Articular chondrocyte of knee joint (primary cell): ENCODE data around the gene EGFL7. TPM values are rescaled to one million over a fixed set of nuclear protein-coding genes. Genes with fewer than 3 reads are reported as not detected.

Experiments
- small RNA-seq: library from RNA; depleted of rRNA; stranded (forward); fragments of <200 nt; gene quantifications from one replicate; pipeline ENCODE3, GENCODE V24; 2012
- total RNA-seq: library from RNA; depleted of rRNA; stranded (reverse); fragments of >200 nt; gene quantifications from 2 replicates; pipeline ENCODE4 v1.2.3, GENCODE V29; 2012

EGFL7 gene
- 7.1 and 9.2 TPM in 2 replicates for total RNA-seq

GRCh38 chr9:136662656-136663581 lies at the start of gene EGFL7:
TSS of gene EGFL7 (plus strand) at chr9:136662916. CDS start at chr9:136668283, 5,367 bp downstream.

GRCh38 chr9:136686794-136687711 lies 24.3 kb downstream of the EGFL7 start, which contains the start of gene AGPAT2:
TSS of gene AGPAT2 (minus strand) at chr9:136687457. CDS start at chr9:136687357, 100 bp downstream.

GRCh38 chr9:136711751-136712689 lies 49.3 kb downstream of the EGFL7 start, which contains the start of gene DIPK1B:
TSS of gene DIPK1B (plus strand) at chr9:136712572. CDS start at chr9:136712666, 94 bp downstream.

Small RNA genes lying within 50 kb of the gene (small RNA-seq; reads per million reads assigned to genes)
- 10,491 reads per million, percentile 100 among the genes with 10 or more reads in this experiment for gene MIR126

Other genes with a start within 250 kb of the EGFL7 start
- gene INPP5E, start 223.1 kb upstream of the EGFL7 start, total RNA-seq, result 7.0 and 8.0 TPM in 2 replicates
- 36.2 and 37.5 TPM in 2 replicates for gene SEC16A, start 179.9 kb upstream of the EGFL7 start, total RNA-seq
- 11.3 and 11.6 TPM in 2 replicates for gene NOTCH1, start 116.9 kb upstream of the EGFL7 start, total RNA-seq
- gene AGPAT2, start 24.5 kb downstream of the EGFL7 start, total RNA-seq, result 28.5 and 34.9 TPM in 2 replicates
- 0.13 and 0.65 TPM in 2 replicates for gene DIPK1B, start 49.7 kb downstream of the EGFL7 start, total RNA-seq
- not detected in 2 replicates for gene LCN10, start 80.0 kb downstream of the EGFL7 start, total RNA-seq
- not detected in 2 replicates for gene LCN6, start 85.6 kb downstream of the EGFL7 start, total RNA-seq
- gene LCN8, start 95.3 kb downstream of the EGFL7 start, total RNA-seq, result not detected in 2 replicates
- gene LCN15, start 101.6 kb downstream of the EGFL7 start, total RNA-seq, result not detected in 2 replicates
- gene TMEM141, start 128.4 kb downstream of the EGFL7 start, total RNA-seq, result 37.4 and 42.7 TPM in 2 replicates
- gene CCDC183, start 133.4 kb downstream of the EGFL7 start, total RNA-seq, result 0.26 and 0.32 TPM in 2 replicates
- 41.4 and 60.4 TPM in 2 replicates for gene RABL6, start 145.0 kb downstream of the EGFL7 start, total RNA-seq
- 0.65 TPM in 2 replicates for gene AJM1, start 179.6 kb downstream of the EGFL7 start, total RNA-seq
- 49.9 and 50.8 TPM in 2 replicates for gene PHPT1, start 186.5 kb downstream of the EGFL7 start, total RNA-seq
- gene MAMDC4, start 189.4 kb downstream of the EGFL7 start, total RNA-seq, result 0.39 and 0.76 TPM in 2 replicates
- gene EDF1, start 203.4 kb downstream of the EGFL7 start, total RNA-seq, result 237 and 265 TPM in 2 replicates
- gene TRAF2, start 223.6 kb downstream of the EGFL7 start, total RNA-seq, result 6.3 and 9.2 TPM in 2 replicates